NCI-H510A (cell line): ENCODE results near the gene PCDH8.

ENCODE experiments used
- DNase-seq: peaks from one replicate; lab custom pipeline; 2025; lab: John Stamatoyannopoulos, UW

The PCDH8 gene

GRCh38 chr13:52848455-52849195, at the start of gene PCDH8:
TSS of gene PCDH8 (minus strand) at chr13:52848640. CDS start at chr13:52848436, 204 bp downstream.
- DNase-seq, result peak; percentile 71

- DNase-seq, result no peak
Observed at GRCh38 chr13:52896827-52897659, 48.6 kb upstream of the PCDH8 start.

- no peak for DNase-seq
Observed at GRCh38 chr13:52894413-52894812, 46.0 kb upstream of the PCDH8 start.

GRCh38 chr13:52892925-52893324, 44.5 kb upstream of the PCDH8 start:
- DNase-seq, result no peak

GRCh38 chr13:52891706-52892105, 43.3 kb upstream of the PCDH8 start:
- no peak for DNase-seq

- DNase-seq, result no peak
Observed at GRCh38 chr13:52887165-52887564, 38.7 kb upstream of the PCDH8 start.

GRCh38 chr13:52885141-52885540, 36.7 kb upstream of the PCDH8 start:
- DNase-seq, result no peak

- no peak for DNase-seq
Observed at GRCh38 chr13:52884429-52885010, 36.1 kb upstream of the PCDH8 start.

GRCh38 chr13:52882785-52883184, 34.3 kb upstream of the PCDH8 start:
- DNase-seq, result no peak

- DNase-seq, result no peak
Observed at GRCh38 chr13:52879950-52880741, 31.7 kb upstream of the PCDH8 start.

- no peak for DNase-seq
Observed at GRCh38 chr13:52878831-52879230, 30.4 kb upstream of the PCDH8 start.

GRCh38 chr13:52870143-52870542, 21.7 kb upstream of the PCDH8 start:
- DNase-seq, result no peak

GRCh38 chr13:52869621-52870020, 21.2 kb upstream of the PCDH8 start:
- no peak for DNase-seq

- DNase-seq, result no peak
Observed at GRCh38 chr13:52869050-52869449, 20.6 kb upstream of the PCDH8 start.

- no peak for DNase-seq
Observed at GRCh38 chr13:52868190-52868589, 19.8 kb upstream of the PCDH8 start.

- DNase-seq, result no peak
Observed at GRCh38 chr13:52864941-52865340, 16.5 kb upstream of the PCDH8 start.

- no peak for DNase-seq
Observed at GRCh38 chr13:52862358-52863206, 14.1 kb upstream of the PCDH8 start.

GRCh38 chr13:52852444-52852843, 4.0 kb upstream of the PCDH8 start:
- no peak for DNase-seq

GRCh38 chr13:52851137-52851962, 2.9 kb upstream of the PCDH8 start:
- peak; percentile 21 for DNase-seq
